HepG2 (cell line): Measurements from ENCODE around the gene MST1R. TPM values are rescaled to one million over a fixed set of nuclear protein-coding genes. Genes with fewer than 3 reads are reported as not detected.

Source experiments
- ARHGAP35 ChIP-seq: sonication (generic); formaldehyde crosslinking; IDR thresholded peaks from 2 replicates; pipeline ENCODE4 v1.9.0; 2022; ENCODE audit warnings: mild to moderate bottlenecking, inconsistent platforms, moderate library complexity, missing genetic modification reagents, borderline replicate concordance
- ATF4 ChIP-seq, 2 experiments: fragments of 450-650 bp in 1 of 2; sonication (generic) in 1 of 2; formaldehyde crosslinking; IDR thresholded peaks; 2 replicates each; pipeline versions ENCODE4 v1.5.0 to v1.8.0; 2020 to 2022; ENCODE audit warnings: mild to moderate bottlenecking in 1 of 2, missing genetic modification reagents in 1 of 2
- CREB1 ChIP-seq, 2 experiments: fragments of 450-650 bp in 1 of 2; IDR thresholded peaks; 2 replicates each; pipeline ENCODE4 v1.6.1; 2016 to 2017; ENCODE audit warnings: control low read depth in 1 of 2, mild to moderate bottlenecking in 1 of 2, missing compliant biosample characterization in 1 of 2, missing genetic modification characterization in 1 of 2
- EED ChIP-seq: sonication (generic); formaldehyde crosslinking; IDR thresholded peaks from 2 replicates; pipeline ENCODE4 v1.5.0; 2020; ENCODE audit warnings: mild to moderate bottlenecking, missing genetic modification reagents
- ELF1 ChIP-seq: sonication (generic); formaldehyde crosslinking; IDR thresholded peaks from 2 replicates; pipeline ENCODE4 v1.4.0; 2020; ENCODE audit warnings: missing genetic modification reagents
- HHEX ChIP-seq: IDR thresholded peaks from 2 replicates; pipeline ENCODE4 v1.6.1; 2016; ENCODE audit warnings: control low read depth
- KDM3A ChIP-seq: IDR thresholded peaks from 2 replicates; pipeline ENCODE4 v1.6.1; 2018; ENCODE audit warnings: low read depth, missing compliant biosample characterization
- MED1 ChIP-seq: sonication (generic); formaldehyde crosslinking; IDR thresholded peaks from 2 replicates; pipeline ENCODE4 v1.4.0; 2020; ENCODE audit warnings: missing genetic modification reagents
- RXRA ChIP-seq: sonication (generic); formaldehyde crosslinking; IDR thresholded peaks from 2 replicates; pipeline ENCODE4 v1.5.1; 2020; ENCODE audit warnings: missing genetic modification reagents
- TAF1 ChIP-seq: sonication (generic); formaldehyde crosslinking; IDR thresholded peaks from 2 replicates; pipeline ENCODE4 v1.4.0; 2020; ENCODE audit warnings: missing genetic modification reagents
- THRA ChIP-seq: sonication (generic); formaldehyde crosslinking; IDR thresholded peaks from 2 replicates; pipeline ENCODE4 v1.4.0; 2020; ENCODE audit warnings: missing genetic modification reagents, borderline replicate concordance
- TIGD3 ChIP-seq: sonication (generic); formaldehyde crosslinking; IDR thresholded peaks from 2 replicates; pipeline ENCODE4 v1.5.1; 2020; ENCODE audit warnings: mild to moderate bottlenecking, missing genetic modification reagents, borderline replicate concordance
- YEATS2 ChIP-seq: sonication (generic); formaldehyde crosslinking; IDR thresholded peaks from 2 replicates; pipeline ENCODE4 v1.4.0; 2020; ENCODE audit warnings: missing genetic modification reagents, borderline replicate concordance
- ZFP36L2 ChIP-seq: sonication (generic); formaldehyde crosslinking; IDR thresholded peaks from 2 replicates; pipeline ENCODE4 v1.4.0; 2020; ENCODE audit warnings: missing genetic modification reagents
- ZMYM4 ChIP-seq: sonication (generic); formaldehyde crosslinking; IDR thresholded peaks from 2 replicates; pipeline ENCODE4 v1.8.1; 2023; ENCODE audit warnings: mild to moderate bottlenecking, missing genetic modification reagents
- ZNF280B ChIP-seq: sonication (generic); formaldehyde crosslinking; IDR thresholded peaks from 2 replicates; pipeline ENCODE4 v1.5.0; 2020; ENCODE audit warnings: missing genetic modification reagents, mild to moderate bottlenecking, borderline replicate concordance
- ZNF350 ChIP-seq: sonication (generic); formaldehyde crosslinking; IDR thresholded peaks from 2 replicates; pipeline ENCODE4 v1.4.0; 2020; ENCODE audit warnings: mild to moderate bottlenecking, low read depth, missing genetic modification reagents, borderline replicate concordance
- ZNF879 ChIP-seq: sonication (generic); formaldehyde crosslinking; IDR thresholded peaks from 2 replicates; pipeline ENCODE4 v1.8.1; 2023; ENCODE audit warnings: missing genetic modification reagents
- polyA plus RNA-seq, 8 experiments: library from polyadenylated mRNA; depleted of rRNA in 3 of 8; stranded (reverse) in 7 of 8; unstranded in 1 of 8; fragments of >200 nt; fragmentation: Illumina TruSeq in 4 of 8; extraction: Trizol in 4 of 8; gene quantifications; 2 replicates each; pipeline versions ENCODE4 v1.2.1 to v1.2.3, GENCODE V29; 2011 to 2016; ENCODE audit warnings: low read depth in 4 of 8, missing spikeins in 1 of 8, mixed read lengths in 1 of 8; ENCODE audit not compliant: insufficient read depth in 1 of 8
- total RNA-seq, 5 experiments: library from RNA; depleted of rRNA; stranded (reverse); fragments of >200 nt; fragmentation: Illumina TruSeq; extraction: Trizol; gene quantifications; 2 replicates each; pipeline ENCODE4 v1.2.3, GENCODE V29; 2016; ENCODE audit warnings: low read depth in 1 of 5
- TF ChIP-seq, protein P1 (sequence below): IDR thresholded peaks from 2 replicates; pipeline ENCODE4 v1.6.1; 2016; ENCODE audit warnings: low read depth, borderline replicate concordance
- TF ChIP-seq, protein P2 (sequence below): sonication (generic); formaldehyde crosslinking; conservative IDR thresholded peaks from 2 replicates; pipeline ENCODE4 v1.8.0; 2022; ENCODE audit warnings: mild to moderate bottlenecking, moderate library complexity, missing genetic modification reagents

Gene MST1R
- total and polyA plus RNA-seq, 2 of the 13 experiments (the other 11 are each of a cell fraction or from before 2014, with no cell fraction given) = 0.11 to 0.77 TPM

GRCh38 chr3:49856181-49857005 is 47.3 kb downstream of the MST1R start, which contains the start of gene TRAIP (continued):
- TF ChIP-seq ZFP36L2 (CRISPR knock-in tag) = no peak
- 0 out of 2 replicates have a peak, but pooled peaks have one; percentile 41 for TF ChIP-seq ZMYM4 (CRISPR knock-in tag)
- peak; percentile 82; the same call in 1 of the 2 replicates for TF ChIP-seq YEATS2 (CRISPR knock-in tag)
- TF ChIP-seq ZNF879 (CRISPR knock-in tag) = 0 out of 2 replicates have a peak, but pooled peaks have one; percentile 34
- TF ChIP-seq TIGD3 (CRISPR knock-in tag) = 0 out of 2 replicates have a peak, but pooled peaks have one; percentile 27
- TF ChIP-seq KDM3A (CRISPR knock-in tag) = peak; percentile 57; the same call in 1 of the 2 replicates
- TF ChIP-seq ZNF280B (CRISPR knock-in tag) = peak; percentile 59; the same call in 1 of the 2 replicates
- peak; percentile 88 for TF ChIP-seq CREB1 (IDR thresholded peaks at IDR 0.05)
- peak; percentile 97 for TF ChIP-seq CREB1 (CRISPR knock-in tag; IDR thresholded peaks at IDR 0.05)
- 0 out of 2 replicates have a peak, but pooled peaks have one; percentile 51 for TF ChIP-seq RXRA
- TF ChIP-seq MED1 (CRISPR knock-in tag) = peak; percentile 29
- TF ChIP-seq ARHGAP35 = no peak
- peak; percentile 88 for TF ChIP-seq ELF1 (CRISPR knock-in tag)
- no peak for TF ChIP-seq EED
- TF ChIP-seq TAF1 (CRISPR knock-in tag) = peak; percentile 77
- TF ChIP-seq HHEX (CRISPR knock-in tag) = no peak
- peak; percentile 59; the same call in 1 of the 2 replicates for TF ChIP-seq ZNF350 (CRISPR knock-in tag)
- TF ChIP-seq, protein P1, sequence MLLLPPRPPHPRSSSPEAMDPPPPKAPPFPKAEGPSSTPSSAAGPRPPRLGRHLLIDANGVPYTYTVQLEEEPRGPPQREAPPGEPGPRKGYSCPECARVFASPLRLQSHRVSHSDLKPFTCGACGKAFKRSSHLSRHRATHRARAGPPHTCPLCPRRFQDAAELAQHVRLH (CRISPR knock-in tag) = peak; percentile 44; the same call in 1 of the 2 replicates
- TF ChIP-seq, protein P2, sequence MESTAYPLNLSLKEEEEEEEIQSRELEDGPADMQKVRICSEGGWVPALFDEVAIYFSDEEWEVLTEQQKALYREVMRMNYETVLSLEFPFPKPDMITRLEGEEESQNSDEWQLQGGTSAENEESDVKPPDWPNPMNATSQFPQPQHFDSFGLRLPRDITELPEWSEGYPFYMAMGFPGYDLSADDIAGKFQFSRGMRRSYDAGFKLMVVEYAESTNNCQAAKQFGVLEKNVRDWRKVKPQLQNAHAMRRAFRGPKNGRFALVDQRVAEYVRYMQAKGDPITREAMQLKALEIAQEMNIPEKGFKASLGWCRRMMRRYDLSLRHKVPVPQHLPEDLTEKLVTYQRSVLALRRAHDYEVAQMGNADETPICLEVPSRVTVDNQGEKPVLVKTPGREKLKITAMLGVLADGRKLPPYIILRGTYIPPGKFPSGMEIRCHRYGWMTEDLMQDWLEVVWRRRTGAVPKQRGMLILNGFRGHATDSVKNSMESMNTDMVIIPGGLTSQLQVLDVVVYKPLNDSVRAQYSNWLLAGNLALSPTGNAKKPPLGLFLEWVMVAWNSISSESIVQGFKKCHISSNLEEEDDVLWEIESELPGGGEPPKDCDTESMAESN = peak; percentile 76; the same call in 1 of the 2 replicates
- TF ChIP-seq THRA = 0 out of 2 replicates have a peak, but pooled peaks have one; percentile 17
- TF ChIP-seq ATF4 (CRISPR knock-in tag; IDR thresholded peaks at IDR 0.05) = 0 out of 4 replicates have a peak, but pooled peaks of 1 of the 2 experiments have one; percentile 43
